HL-60/S4 treated with retinoic acid at 250 ng/mL for 4 days and 3 days (cell line): ENCODE measurements around the gene ALLC.

Experiments
- in situ Hi-C: fragments of 300-500 bp; cut with MboI; formaldehyde crosslinking; loops from 2 replicates; pipeline ENCODE4 v1.7.0; 2022; ENCODE audit warnings: low sequenced_read_pairs

Gene ALLC

GRCh38 chr2:3674066-3674845, 16.3 kb downstream of the ALLC start:
- in situ Hi-C loops, result loop anchor here (25.0 kb wide), 1 partner anchor 1562 kb away; no protein-coding TSS in a partner anchor

GRCh38 chr2:3675687-3676086, 17.7 kb downstream of the ALLC start:
- in situ Hi-C loops, result no loop called here

GRCh38 chr2:3677436-3677835, 19.4 kb downstream of the ALLC start:
- in situ Hi-C loops, result no loop called here

- in situ Hi-C loops, result no loop called here
Measured at GRCh38 chr2:3678212-3678611, 20.2 kb downstream of the ALLC start.

- in situ Hi-C loops, result no loop called here
Measured at GRCh38 chr2:3679180-3679579, 21.2 kb downstream of the ALLC start.

GRCh38 chr2:3679616-3680393, 21.8 kb downstream of the ALLC start:
- in situ Hi-C loops, result no loop called here

- in situ Hi-C loops, result no loop called here
Measured at GRCh38 chr2:3680548-3681345, 22.7 kb downstream of the ALLC start.

- in situ Hi-C loops, result no loop called here
Measured at GRCh38 chr2:3681625-3682024, 23.6 kb downstream of the ALLC start.

GRCh38 chr2:3682811-3683210, 24.8 kb downstream of the ALLC start:
- in situ Hi-C loops, result no loop called here

GRCh38 chr2:3683748-3684454, 25.9 kb downstream of the ALLC start:
- in situ Hi-C loops, result no loop called here

- in situ Hi-C loops, result no loop called here
Measured at GRCh38 chr2:3689998-3690748, 32.2 kb downstream of the ALLC start.

GRCh38 chr2:3692375-3692774, 34.4 kb downstream of the ALLC start:
- in situ Hi-C loops, result no loop called here

GRCh38 chr2:3696545-3696944, 38.5 kb downstream of the ALLC start:
- in situ Hi-C loops, result no loop called here

GRCh38 chr2:3701071-3701470, 43.1 kb downstream of the ALLC start:
- in situ Hi-C loops, result no loop called here

- in situ Hi-C loops, result no loop called here
Measured at GRCh38 chr2:3703236-3703756, 45.3 kb downstream of the ALLC start, which contains the start of gene DCDC2C. Gene DCDC2C (plus strand): TSS chr2:3703575. CDS start chr2:3703752, 177 bp downstream.

GRCh38 chr2:3703757-3704355, 45.9 kb downstream of the ALLC start:
- in situ Hi-C loops, result no loop called here

- in situ Hi-C loops, result no loop called here
Measured at GRCh38 chr2:3704692-3705091, 46.7 kb downstream of the ALLC start.

GRCh38 chr2:3705782-3706181, 47.8 kb downstream of the ALLC start:
- in situ Hi-C loops, result no loop called here

GRCh38 chr2:3706892-3707291, 48.9 kb downstream of the ALLC start:
- in situ Hi-C loops, result no loop called here
